NCI-H2107 treated with DMSO at 0.1 percent for 48 hours (cell line): Measurements from ENCODE around the gene ATP5F1D.

Source experiments
- DNase-seq: peaks from one replicate; lab custom pipeline; 2025; ENCODE audit not compliant: unreplicated experiment; lab: John Stamatoyannopoulos, UW

ATP5F1D gene

DNA sequence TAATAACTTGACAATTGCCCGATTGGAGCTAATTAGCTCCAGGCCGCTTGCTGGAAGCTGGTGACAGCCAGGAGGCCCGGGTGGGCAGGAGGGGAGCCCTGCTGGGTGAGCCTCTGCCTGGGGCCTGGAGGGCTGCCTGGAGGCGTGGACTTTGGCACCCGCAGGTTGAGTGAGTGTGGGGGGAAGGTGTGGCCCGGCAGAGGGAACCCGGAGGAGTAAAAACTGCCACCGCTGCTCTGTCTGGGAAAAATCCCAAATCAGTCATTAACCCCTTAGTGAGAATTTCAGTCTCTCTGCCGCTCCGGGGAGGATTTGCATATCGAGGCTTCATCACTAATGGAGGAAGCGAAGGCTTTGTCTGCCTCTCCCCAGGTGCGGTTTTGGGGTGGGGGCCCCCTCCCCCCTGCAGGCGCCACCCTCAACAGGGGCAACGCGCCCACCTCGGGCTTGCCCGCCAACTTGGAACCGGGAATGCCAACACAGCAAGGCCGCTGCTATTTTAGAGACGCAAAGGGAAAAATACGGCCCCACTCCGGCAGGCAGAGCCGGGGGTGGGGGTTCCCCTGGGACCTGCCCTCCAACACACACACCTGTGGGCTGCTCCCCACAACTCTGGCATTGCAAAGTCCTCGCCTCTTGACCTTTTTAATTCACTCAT, 50.3 kb downstream of the ATP5F1D start:
- DNase-seq: no peak

DNA sequence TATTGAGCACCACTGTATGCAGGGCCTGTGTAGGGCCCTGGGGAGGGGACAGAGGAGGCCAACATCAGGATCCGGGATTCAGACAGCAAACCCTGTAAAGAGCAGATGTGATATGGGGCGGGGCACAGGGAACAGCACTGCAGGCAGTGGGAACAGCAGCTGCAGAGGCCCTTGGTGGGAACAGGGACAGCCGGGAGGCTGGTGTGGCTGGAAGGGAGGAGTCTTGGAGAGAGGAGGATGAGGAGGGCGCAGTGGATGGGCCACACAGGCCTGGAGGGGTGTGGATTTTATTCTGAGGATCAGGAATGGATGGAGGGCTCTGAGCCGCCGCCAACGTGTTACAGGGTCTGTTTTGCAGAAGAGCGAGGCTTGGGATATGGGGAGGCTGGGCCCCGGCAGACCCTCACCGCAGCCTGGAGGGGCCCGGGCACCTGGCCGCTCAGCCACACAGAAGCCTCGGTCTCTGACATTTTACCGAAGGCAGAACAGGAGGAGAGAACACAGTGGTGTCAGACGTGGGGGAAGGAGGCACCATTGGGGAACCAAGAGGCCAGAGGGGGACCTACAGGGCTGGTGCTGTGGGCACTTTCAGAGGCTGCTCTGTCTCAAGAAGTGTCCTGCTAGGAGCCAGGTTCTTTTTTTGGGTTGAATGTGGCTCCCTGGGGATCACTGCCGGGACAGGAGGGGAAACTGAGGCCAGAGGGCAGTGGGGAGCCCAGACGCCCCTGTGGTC, 51.0 kb downstream of the ATP5F1D start:
- DNase-seq: no peak

DNA sequence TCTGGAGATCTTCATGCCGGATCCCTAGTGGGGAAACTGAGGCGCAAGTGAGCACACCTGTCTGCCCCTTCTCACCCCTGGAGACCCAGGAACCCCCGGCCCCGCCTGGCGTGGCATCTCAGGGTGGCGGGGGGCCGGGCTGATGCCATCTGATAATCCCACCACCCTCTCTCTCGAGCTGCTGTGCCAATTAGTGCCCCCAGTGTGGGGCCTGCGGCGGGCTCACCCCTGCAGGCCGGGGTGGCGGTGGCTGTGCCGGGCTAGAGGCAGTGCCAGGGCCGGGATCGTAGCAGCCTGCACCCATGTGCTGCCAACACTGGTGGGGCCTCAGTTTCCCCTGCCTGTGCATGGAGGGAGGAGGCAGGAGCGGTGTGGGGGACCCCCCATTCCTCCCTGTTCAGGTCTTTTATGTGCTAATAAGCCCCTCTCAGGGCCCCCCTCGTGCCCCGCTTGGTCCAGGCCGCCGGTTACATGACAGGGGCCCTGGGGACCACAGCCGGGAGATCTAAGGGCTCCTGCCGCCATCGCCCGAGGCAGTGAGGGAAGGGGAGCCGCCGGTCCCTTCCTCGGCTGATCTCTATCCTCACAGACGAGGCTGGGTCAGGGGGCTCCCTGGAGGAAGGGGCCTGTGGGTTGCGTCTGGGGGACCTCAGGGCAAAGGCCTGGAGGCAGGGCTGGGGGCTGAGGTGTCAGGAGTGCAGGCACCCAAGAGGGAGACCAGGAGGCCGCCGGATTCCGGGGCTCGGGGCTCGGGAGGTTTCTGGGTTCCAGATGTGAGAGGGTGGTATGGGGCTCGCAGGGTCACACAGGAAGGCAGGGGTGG, 52.4 kb downstream of the ATP5F1D start:
- DNase-seq: no peak
